ENCODE data around the gene MYLK. TPM values are rescaled to one million over a fixed set of nuclear protein-coding genes. Genes with fewer than 3 reads are reported as not detected.

MYLK gene
- total RNA-seq, 1 donor from 2014 or later = 9.5 TPM

- ATAC-seq = no peak
- DNase-seq = no peak
- intact Hi-C loops (cut with micrococcal nuclease) = no loop called here
These were observed 6.2 kb downstream of the MYLK start for GRCh38 chr3:123877965-123878364.

GRCh38 chr3:123877466-123877865, 6.7 kb downstream of the MYLK start:
- intact Hi-C loops (cut with micrococcal nuclease) = no loop called here
- DNase-seq = no peak
- no peak for ATAC-seq

- intact Hi-C loops (cut with micrococcal nuclease) = no loop called here
- DNase-seq = no peak
- no peak for ATAC-seq
These were observed 7.3 kb downstream of the MYLK start for GRCh38 chr3:123876858-123877257.

GRCh38 chr3:123872621-123873020, 11.5 kb downstream of the MYLK start:
- intact Hi-C loops (cut with micrococcal nuclease) = no loop called here
- no peak for ATAC-seq

GRCh38 chr3:123871946-123872345, 12.2 kb downstream of the MYLK start:
- intact Hi-C loops (cut with micrococcal nuclease) = no loop called here
- DNase-seq (no peak), ATAC-seq (no peak)

More at GRCh38 chr3:123872621-123873020, 11.5 kb downstream of the MYLK start:
- DNase-seq = no peak

GRCh38 chr3:123870033-123870432, 14.1 kb downstream of the MYLK start:
- intact Hi-C loops (cut with micrococcal nuclease) = no loop called here
- DNase-seq = no peak
- no peak for ATAC-seq

GRCh38 chr3:123869165-123869564, 15.0 kb downstream of the MYLK start:
- intact Hi-C loops (cut with micrococcal nuclease) = no loop called here
- ATAC-seq = no peak
- no peak for DNase-seq

- intact Hi-C loops (cut with micrococcal nuclease) = no loop called here
- no peak for ATAC-seq
- DNase-seq = no peak
These were observed 19.4 kb downstream of the MYLK start for GRCh38 chr3:123864706-123865105.

- ATAC-seq = no peak
These were observed 22.0 kb downstream of the MYLK start for GRCh38 chr3:123862152-123862551.

GRCh38 chr3:123861081-123861836, 22.9 kb downstream of the MYLK start:
- intact Hi-C loops (cut with micrococcal nuclease) = no loop called here
- DNase-seq (no peak), ATAC-seq (no peak)

More at GRCh38 chr3:123862152-123862551, 22.0 kb downstream of the MYLK start:
- intact Hi-C loops (cut with micrococcal nuclease) = no loop called here
- no peak for DNase-seq

- intact Hi-C loops (cut with micrococcal nuclease) = no loop called here
- DNase-seq (no peak), ATAC-seq (no peak)
These were observed 25.0 kb downstream of the MYLK start for GRCh38 chr3:123859177-123859576.

GRCh38 chr3:123854905-123855304, 29.2 kb downstream of the MYLK start:
- DNase-seq (no peak), ATAC-seq (no peak)
- intact Hi-C loops (cut with micrococcal nuclease) = no loop called here

GRCh38 chr3:123853686-123854372, 30.3 kb downstream of the MYLK start:
- intact Hi-C loops (cut with micrococcal nuclease) = no loop called here

GRCh38 chr3:123847209-123847608, 36.9 kb downstream of the MYLK start:
- DNase-seq = no peak
- intact Hi-C loops (cut with micrococcal nuclease) = no loop called here
- ATAC-seq = no peak

More at GRCh38 chr3:123853686-123854372, 30.3 kb downstream of the MYLK start:
- DNase-seq (no peak), ATAC-seq (no peak)

- no peak for ATAC-seq
- intact Hi-C loops (cut with micrococcal nuclease) = no loop called here
These were observed 40.5 kb downstream of the MYLK start for GRCh38 chr3:123843668-123844067.

GRCh38 chr3:123842711-123843110, 41.4 kb downstream of the MYLK start:
- DNase-seq (no peak), ATAC-seq (no peak)
- intact Hi-C loops (cut with micrococcal nuclease) = no loop called here

More at GRCh38 chr3:123843668-123844067, 40.5 kb downstream of the MYLK start:
- no peak for DNase-seq

- DNase-seq (no peak), ATAC-seq (no peak)
- intact Hi-C loops (cut with micrococcal nuclease) = no loop called here
These were observed 42.5 kb downstream of the MYLK start for GRCh38 chr3:123841476-123842238.

GRCh38 chr3:123840961-123841360, 43.2 kb downstream of the MYLK start:
- no peak for DNase-seq
- no peak for ATAC-seq
- intact Hi-C loops (cut with micrococcal nuclease) = no loop called here

- DNase-seq (no peak), ATAC-seq (no peak)
- intact Hi-C loops (cut with micrococcal nuclease) = no loop called here
These were observed 46.3 kb downstream of the MYLK start for GRCh38 chr3:123837858-123838257.

- ATAC-seq (no peak), DNase-seq (no peak)
- intact Hi-C loops (cut with micrococcal nuclease) = no loop called here
These were observed 49.5 kb downstream of the MYLK start for GRCh38 chr3:123834631-123835030.

Data from left ventricle myocardium superior (tissue), 1 donor.